ENCODE data around the gene DMRTC2. TPM values are rescaled to one million over a fixed set of nuclear protein-coding genes. Genes with fewer than 3 reads are reported as not detected.
A peak's percentile ranks its signal among the peaks of the same experiment; 100 is the strongest.

Gene DMRTC2
- total RNA-seq, 1 experiment from 2014 or later = not detected

DNA sequence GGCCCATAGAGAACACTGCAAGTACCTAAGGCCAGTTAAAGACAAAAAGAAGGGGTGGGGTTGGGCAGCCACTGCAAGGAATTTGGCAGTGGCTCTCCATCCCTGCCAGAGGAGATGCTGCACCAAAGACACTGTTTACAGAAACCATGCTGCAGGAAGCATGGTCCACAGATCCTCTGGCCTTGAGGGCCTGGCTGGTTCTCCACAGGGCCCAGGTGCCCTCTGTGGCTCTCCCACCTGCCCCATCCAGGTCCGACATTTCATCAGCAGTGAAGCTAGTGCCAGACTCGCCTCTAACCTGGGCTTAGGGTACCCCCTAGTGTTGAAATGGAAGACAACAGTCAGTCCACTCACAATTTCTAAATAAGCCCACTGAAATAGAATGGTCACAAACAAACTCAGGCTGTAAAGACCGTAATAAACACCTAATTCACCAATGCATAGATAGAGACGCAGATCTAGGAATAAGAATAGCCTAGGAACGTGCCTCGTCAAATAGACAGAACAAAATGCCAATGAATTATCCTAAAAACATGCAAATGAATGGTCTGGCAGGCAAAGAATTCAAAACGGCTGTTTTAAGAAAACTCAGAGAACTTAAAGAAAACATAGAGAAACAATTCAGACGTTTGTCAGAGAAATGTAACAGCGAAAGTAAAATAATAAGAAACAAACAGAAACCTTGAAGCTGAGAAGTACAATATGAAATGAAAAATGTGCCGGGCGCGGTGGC is 23.7 kb upstream of the DMRTC2 start:
- H3K9me3 Mint-ChIP-seq = no peaks in the 10 kb centered on the region

DNA sequence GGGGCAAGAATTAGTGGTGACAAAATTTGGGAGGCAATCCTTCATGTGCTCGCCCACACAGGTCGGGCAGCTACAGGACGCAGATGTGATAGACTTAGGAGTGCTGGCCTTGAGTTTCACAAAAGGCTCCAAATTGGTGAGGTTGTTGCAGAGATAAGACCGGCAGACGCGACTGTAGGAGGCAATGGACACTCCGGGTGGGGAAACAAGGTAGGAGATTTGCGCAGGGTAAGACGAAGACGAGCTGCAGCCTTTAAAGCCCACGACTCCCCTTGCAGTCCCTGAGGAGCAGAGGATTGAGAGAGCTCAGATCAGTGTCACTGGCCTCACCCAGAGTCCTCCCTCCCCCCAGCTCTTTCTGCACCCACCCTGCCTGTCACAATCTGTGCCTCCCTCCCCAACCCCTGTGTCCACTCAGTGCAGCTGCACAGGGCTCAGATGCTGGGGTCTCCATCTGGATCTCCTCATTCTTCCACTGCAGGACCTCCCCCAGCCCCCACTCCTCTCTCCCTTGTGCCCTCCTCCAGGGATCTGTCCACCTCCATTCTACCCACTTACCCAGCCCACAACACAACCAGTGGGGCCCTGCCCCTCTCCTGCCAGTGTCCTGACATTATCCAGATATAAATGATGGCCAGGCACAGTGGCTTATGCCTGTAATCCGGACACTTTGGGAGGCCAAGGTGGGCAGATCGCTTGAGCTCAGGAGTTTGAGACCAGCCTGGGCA is 6.7 kb upstream of the DMRTC2 start:
- ChIA-PET CTCF (interaction anchor here (0.6 to 3.3 kb wide), 4 partner anchors 18 to 131 kb away, joined by 5 to 21 read pairs (median 16); partner anchors contain the start of gene CEACAM6), POLR2A (interaction anchor here (1.1 to 1.7 kb wide), 2 partner anchors 22 to 86 kb away, joined by 3 to 5 read pairs; partner anchors contain the start of gene RPS19)
- no peaks in the 10 kb centered on the region for H3K36me3 Mint-ChIP-seq
- peaks cover 31% of the 10 kb centered on the region for H3K27me3 Mint-ChIP-seq (ENCODE audit: low read depth)
- ATAC-seq (no peak), DNase-seq (ENCODE audit: low spot score) (no peak)
- no peaks in the 10 kb centered on the region for H3K9me3 Mint-ChIP-seq
- no peak overlapping the region for H3K27ac Mint-ChIP-seq
- H3K4me1 Mint-ChIP-seq = no peaks in the 10 kb centered on the region
- no peak overlapping the region for H3K4me3 Mint-ChIP-seq
- TF ChIP-seq JAZF1 (CRISPR knock-in tag; IDR thresholded peaks at IDR 0.05) (no peak), ZNF138 (CRISPR knock-in tag; conservative IDR thresholded peaks at IDR 0.05) (no peak), ZBTB21 (CRISPR knock-in tag; IDR thresholded peaks at IDR 0.05; ENCODE audit: borderline replicate concordance) (no peak), NFYB (CRISPR knock-in tag; conservative IDR thresholded peaks at IDR 0.05; ENCODE audit: low read depth) (no peak), NFE2L1 (CRISPR knock-in tag; IDR thresholded peaks at IDR 0.05) (no peak)
- TF ChIP-seq, protein P1, sequence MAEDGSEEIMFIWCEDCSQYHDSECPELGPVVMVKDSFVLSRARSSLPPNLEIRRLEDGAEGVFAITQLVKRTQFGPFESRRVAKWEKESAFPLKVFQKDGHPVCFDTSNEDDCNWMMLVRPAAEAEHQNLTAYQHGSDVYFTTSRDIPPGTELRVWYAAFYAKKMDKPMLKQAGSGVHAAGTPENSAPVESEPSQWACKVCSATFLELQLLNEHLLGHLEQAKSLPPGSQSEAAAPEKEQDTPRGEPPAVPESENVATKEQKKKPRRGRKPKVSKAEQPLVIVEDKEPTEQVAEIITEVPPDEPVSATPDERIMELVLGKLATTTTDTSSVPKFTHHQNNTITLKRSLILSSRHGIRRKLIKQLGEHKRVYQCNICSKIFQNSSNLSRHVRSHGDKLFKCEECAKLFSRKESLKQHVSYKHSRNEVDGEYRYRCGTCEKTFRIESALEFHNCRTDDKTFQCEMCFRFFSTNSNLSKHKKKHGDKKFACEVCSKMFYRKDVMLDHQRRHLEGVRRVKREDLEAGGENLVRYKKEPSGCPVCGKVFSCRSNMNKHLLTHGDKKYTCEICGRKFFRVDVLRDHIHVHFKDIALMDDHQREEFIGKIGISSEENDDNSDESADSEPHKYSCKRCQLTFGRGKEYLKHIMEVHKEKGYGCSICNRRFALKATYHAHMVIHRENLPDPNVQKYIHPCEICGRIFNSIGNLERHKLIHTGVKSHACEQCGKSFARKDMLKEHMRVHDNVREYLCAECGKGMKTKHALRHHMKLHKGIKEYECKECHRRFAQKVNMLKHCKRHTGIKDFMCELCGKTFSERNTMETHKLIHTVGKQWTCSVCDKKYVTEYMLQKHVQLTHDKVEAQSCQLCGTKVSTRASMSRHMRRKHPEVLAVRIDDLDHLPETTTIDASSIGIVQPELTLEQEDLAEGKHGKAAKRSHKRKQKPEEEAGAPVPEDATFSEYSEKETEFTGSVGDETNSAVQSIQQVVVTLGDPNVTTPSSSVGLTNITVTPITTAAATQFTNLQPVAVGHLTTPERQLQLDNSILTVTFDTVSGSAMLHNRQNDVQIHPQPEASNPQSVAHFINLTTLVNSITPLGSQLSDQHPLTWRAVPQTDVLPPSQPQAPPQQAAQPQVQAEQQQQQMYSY (CRISPR knock-in tag; IDR thresholded peaks at IDR 0.05) = no peak
- TF ChIP-seq, protein P2, sequence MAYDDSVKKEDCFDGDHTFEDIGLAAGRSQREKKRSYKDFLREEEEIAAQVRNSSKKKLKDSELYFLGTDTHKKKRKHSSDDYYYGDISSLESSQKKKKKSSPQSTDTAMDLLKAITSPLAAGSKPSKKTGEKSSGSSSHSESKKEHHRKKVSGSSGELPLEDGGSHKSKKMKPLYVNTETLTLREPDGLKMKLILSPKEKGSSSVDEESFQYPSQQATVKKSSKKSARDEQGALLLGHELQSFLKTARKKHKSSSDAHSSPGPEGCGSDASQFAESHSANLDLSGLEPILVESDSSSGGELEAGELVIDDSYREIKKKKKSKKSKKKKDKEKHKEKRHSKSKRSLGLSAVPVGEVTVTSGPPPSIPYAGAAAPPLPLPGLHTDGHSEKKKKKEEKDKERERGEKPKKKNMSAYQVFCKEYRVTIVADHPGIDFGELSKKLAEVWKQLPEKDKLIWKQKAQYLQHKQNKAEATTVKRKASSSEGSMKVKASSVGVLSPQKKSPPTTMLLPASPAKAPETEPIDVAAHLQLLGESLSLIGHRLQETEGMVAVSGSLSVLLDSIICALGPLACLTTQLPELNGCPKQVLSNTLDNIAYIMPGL (CRISPR knock-in tag; IDR thresholded peaks at IDR 0.05) = no peak
- TF ChIP-seq, protein P3, sequence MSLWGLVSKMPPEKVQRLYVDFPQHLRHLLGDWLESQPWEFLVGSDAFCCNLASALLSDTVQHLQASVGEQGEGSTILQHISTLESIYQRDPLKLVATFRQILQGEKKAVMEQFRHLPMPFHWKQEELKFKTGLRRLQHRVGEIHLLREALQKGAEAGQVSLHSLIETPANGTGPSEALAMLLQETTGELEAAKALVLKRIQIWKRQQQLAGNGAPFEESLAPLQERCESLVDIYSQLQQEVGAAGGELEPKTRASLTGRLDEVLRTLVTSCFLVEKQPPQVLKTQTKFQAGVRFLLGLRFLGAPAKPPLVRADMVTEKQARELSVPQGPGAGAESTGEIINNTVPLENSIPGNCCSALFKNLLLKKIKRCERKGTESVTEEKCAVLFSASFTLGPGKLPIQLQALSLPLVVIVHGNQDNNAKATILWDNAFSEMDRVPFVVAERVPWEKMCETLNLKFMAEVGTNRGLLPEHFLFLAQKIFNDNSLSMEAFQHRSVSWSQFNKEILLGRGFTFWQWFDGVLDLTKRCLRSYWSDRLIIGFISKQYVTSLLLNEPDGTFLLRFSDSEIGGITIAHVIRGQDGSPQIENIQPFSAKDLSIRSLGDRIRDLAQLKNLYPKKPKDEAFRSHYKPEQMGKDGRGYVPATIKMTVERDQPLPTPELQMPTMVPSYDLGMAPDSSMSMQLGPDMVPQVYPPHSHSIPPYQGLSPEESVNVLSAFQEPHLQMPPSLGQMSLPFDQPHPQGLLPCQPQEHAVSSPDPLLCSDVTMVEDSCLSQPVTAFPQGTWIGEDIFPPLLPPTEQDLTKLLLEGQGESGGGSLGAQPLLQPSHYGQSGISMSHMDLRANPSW (CRISPR knock-in tag; conservative IDR thresholded peaks at IDR 0.05; ENCODE audit: low read depth) = no peak

More for the DNA sequence above, 23.7 kb upstream of the DMRTC2 start:
- H3K27me3 Mint-ChIP-seq (ENCODE audit: low read depth) = peaks cover 4% of the 10 kb centered on the region; the same call in 1 of the 2 replicates
- peak; percentile 99 for ATAC-seq
- no peak overlapping the region for H3K4me3 Mint-ChIP-seq
- H3K27ac Mint-ChIP-seq = no peak overlapping the region
- no peaks in the 10 kb centered on the region for H3K4me1 Mint-ChIP-seq
- peak; percentile 66 for DNase-seq (ENCODE audit: low spot score)
- H3K36me3 Mint-ChIP-seq = no peaks in the 10 kb centered on the region
- CTCF ChIA-PET = interaction anchor here (0.6 to 11.4 kb wide), 22 partner anchors 9 to 813 kb away, joined by 3 to 190 read pairs (median 5); partner anchors contain the start of genes CEACAM3 and CEACAM6
- TF ChIP-seq ZNF263 (CRISPR knock-in tag; IDR thresholded peaks at IDR 0.05; ENCODE audit: low read depth) = no peak
- TF ChIP-seq, protein P4, sequence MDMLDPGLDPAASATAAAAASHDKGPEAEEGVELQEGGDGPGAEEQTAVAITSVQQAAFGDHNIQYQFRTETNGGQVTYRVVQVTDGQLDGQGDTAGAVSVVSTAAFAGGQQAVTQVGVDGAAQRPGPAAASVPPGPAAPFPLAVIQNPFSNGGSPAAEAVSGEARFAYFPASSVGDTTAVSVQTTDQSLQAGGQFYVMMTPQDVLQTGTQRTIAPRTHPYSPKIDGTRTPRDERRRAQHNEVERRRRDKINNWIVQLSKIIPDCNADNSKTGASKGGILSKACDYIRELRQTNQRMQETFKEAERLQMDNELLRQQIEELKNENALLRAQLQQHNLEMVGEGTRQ (CRISPR knock-in tag; IDR thresholded peaks at IDR 0.05) = no peak
- no peak for TF ChIP-seq JUN (CRISPR knock-in tag; IDR thresholded peaks at IDR 0.05)
- TF ChIP-seq TEAD1 (CRISPR knock-in tag; IDR thresholded peaks at IDR 0.05) = no peak
- TF ChIP-seq RORB (CRISPR knock-in tag; IDR thresholded peaks at IDR 0.05) = no peak
- no peak for TF ChIP-seq EMX1 (CRISPR knock-in tag; IDR thresholded peaks at IDR 0.05)
- TF ChIP-seq, protein P5, sequence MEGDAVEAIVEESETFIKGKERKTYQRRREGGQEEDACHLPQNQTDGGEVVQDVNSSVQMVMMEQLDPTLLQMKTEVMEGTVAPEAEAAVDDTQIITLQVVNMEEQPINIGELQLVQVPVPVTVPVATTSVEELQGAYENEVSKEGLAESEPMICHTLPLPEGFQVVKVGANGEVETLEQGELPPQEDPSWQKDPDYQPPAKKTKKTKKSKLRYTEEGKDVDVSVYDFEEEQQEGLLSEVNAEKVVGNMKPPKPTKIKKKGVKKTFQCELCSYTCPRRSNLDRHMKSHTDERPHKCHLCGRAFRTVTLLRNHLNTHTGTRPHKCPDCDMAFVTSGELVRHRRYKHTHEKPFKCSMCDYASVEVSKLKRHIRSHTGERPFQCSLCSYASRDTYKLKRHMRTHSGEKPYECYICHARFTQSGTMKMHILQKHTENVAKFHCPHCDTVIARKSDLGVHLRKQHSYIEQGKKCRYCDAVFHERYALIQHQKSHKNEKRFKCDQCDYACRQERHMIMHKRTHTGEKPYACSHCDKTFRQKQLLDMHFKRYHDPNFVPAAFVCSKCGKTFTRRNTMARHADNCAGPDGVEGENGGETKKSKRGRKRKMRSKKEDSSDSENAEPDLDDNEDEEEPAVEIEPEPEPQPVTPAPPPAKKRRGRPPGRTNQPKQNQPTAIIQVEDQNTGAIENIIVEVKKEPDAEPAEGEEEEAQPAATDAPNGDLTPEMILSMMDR (IDR thresholded peaks at IDR 0.05) = peak; percentile 37; the same call in 1 of the 2 replicates
- TF ChIP-seq FOXP1 (CRISPR knock-in tag; IDR thresholded peaks at IDR 0.05; ENCODE audit: borderline replicate concordance) = no peak
- TF ChIP-seq, protein P6, sequence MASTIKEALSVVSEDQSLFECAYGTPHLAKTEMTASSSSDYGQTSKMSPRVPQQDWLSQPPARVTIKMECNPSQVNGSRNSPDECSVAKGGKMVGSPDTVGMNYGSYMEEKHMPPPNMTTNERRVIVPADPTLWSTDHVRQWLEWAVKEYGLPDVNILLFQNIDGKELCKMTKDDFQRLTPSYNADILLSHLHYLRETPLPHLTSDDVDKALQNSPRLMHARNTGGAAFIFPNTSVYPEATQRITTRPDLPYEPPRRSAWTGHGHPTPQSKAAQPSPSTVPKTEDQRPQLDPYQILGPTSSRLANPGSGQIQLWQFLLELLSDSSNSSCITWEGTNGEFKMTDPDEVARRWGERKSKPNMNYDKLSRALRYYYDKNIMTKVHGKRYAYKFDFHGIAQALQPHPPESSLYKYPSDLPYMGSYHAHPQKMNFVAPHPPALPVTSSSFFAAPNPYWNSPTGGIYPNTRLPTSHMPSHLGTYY (CRISPR knock-in tag; IDR thresholded peaks at IDR 0.05) = no peak
- no peak for TF ChIP-seq SMAD4 (CRISPR knock-in tag; IDR thresholded peaks at IDR 0.05)
- TF ChIP-seq, protein P7, sequence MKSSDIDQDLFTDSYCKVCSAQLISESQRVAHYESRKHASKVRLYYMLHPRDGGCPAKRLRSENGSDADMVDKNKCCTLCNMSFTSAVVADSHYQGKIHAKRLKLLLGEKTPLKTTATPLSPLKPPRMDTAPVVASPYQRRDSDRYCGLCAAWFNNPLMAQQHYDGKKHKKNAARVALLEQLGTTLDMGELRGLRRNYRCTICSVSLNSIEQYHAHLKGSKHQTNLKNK (CRISPR knock-in tag; IDR thresholded peaks at IDR 0.05) = no peak
- TF ChIP-seq GABPB1 (CRISPR knock-in tag; IDR thresholded peaks at IDR 0.05) = peak; percentile 39; the same call in 1 of the 2 replicates
- TF ChIP-seq SMAD3 (CRISPR knock-in tag; IDR thresholded peaks at IDR 0.05; ENCODE audit: borderline replicate concordance) = no peak
- POLR2A ChIA-PET = no interaction called here
